Neural progenitor cell (in vitro differentiated cells): Measurements from ENCODE around the gene NSRP1.

ENCODE experiments used
- CTCF ChIP-seq: fragments of 200-600 bp; sonication (generic); IDR thresholded peaks from 2 replicates; pipeline ENCODE4 v1.5.1; 2017; ENCODE audit warnings: antibody characterized with exemption, mild to moderate bottlenecking
- EZH2 ChIP-seq: fragments of 200-600 bp; sonication (generic); IDR thresholded peaks from 2 replicates; pipeline ENCODE4 v1.6.1; 2017; ENCODE audit warnings: antibody characterized with exemption, mild to moderate bottlenecking, moderate library complexity

GRCh38 chr17:30210901-30211300, 94.3 kb downstream of the NSRP1 start:
- no peak for TF ChIP-seq CTCF
- TF ChIP-seq EZH2, result no peak
